Dedifferentiated amniotic fluid mesenchymal stem cell (primary cell): ENCODE data around the gene BRI3BP.
"Not testable (repeated sequence)": the region's sequence is repeated elsewhere in the genome, so short reads cannot be mapped to it uniquely, and the experiment has no call there.

Source experiments
- DNase-seq: peaks from one replicate; pipeline ENCODE4 v3.0.0-alpha.2; 2016; ENCODE audit errors: extremely low spot score

Gene BRI3BP

DNA sequence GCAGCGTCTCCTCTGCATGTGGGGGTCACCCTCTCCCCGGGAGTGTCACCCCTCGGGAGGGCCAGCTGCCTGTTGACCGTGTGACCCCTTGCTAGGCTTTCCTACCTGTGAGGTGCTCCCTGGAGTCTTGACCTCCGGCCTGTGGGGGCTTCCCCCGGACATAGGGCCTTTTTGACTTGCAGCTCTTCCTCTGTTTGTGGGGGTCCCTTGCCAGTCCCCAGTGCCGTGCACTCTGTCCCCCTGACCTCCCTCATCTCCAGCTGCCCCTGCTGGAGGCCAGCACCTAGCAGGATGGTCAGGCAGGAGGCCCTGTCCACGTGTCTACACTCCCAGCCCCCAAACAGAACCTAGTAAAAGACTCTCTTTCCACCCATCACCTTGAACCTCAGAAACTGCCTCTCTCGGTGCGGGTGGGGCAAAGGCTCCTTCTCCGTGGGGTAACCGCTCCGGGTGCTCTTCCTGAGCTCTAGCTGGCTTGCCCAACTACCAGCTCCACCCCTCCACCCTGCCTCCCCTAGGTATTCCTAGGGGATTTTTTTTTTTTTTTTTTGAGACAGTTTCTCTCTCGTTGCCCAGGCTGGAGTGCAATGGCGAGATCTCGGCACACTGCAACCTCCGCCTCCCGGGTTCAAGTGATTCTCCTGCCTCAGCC lies 72.6 kb downstream of the BRI3BP start:
- DNase-seq, result no peak

DNA sequence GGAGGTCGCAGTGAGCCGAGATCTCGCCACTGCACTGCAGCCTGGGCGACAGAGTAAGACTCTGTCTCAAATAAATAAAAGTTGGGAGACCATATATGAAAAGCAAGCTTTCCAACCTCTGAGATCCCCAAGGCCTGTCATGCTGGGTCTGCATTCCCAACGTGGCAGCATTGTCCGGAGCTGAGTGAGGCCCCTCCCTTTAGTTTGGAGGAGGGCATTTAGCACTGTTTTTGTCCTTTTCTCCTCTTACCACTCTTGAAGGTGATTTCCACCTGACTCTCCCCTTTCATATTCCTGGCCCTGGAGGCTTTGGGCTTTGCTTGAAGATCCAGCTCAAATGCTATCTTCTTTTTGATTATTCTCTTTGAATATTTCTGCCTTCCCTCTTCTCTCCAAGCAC lies 74.9 kb downstream of the BRI3BP start:
- no peak for DNase-seq

DNA sequence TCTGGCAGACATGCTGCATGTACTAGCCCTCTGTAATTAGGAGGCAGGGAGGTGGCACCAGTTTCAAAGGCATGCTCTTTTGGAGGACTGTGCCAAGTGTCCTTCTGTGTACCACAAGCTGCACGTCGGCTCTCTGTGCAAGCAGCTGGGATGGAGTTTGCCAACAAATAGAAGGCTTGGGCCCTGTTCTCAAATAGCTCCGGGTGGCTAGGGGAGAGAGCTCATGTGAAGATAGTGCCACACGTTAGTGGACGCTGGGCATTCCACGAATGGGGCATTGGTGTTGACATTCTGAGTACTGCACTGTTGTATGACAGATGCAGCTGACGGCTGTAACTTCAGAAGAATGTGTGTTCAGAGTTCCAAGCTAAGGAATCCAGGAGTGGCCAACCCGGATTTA lies 76.2 kb downstream of the BRI3BP start:
- no peak for DNase-seq

DNA sequence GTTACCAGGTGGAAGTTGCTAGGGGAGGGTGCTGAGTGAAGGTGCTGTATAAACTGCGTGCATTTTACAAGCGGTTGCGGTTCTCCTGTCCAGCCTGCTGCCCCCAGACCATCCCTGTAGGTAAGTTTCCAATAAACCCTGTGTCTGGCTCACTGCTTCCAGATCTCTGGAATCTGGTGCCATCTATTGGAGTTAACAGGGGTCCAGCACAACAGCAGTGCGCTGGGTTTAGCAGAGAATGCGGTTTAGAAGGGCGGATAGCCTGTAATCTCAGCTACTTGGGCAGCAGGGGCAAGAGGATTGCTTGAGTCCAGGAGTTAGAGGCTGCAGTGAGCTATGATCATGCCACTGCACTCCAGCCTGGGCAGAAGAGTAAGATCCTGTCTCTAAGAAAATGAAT lies 76.7 kb downstream of the BRI3BP start:
- DNase-seq, result no peak

DNA sequence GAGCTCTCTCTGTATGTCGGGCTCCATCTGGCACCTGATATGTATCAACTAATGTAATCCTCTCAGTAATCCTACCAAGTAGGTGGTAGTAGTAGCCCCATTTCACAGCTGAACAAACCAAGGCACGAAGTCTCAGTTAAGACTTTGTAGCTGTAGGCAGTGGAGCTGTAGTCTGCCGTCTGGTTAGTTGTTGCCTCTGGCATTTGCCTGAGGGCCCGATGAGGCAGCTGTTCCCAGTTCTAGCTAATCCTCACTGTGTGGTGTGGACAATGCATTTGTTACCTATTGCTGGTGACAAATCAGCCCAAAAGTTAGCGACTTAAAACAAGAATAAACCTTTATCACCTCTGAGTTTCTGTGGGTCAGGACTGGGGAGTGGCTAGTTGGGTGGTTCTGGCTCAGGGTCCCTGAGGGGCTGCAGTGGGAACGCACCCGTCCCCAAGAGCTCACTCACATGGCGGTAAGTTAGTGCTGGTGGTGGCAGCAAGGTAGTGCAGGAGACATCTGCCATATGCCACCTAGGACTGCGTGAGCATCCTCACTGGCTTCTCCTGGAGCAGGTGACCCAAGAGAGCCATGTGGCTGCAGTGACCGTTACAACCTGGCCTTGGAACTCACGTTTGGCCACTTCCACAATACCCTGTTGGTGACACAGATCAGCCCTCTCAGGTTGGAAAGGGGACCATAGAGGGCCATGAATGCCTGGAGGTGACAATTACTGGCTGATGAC lies 77.4 kb downstream of the BRI3BP start:
- DNase-seq, result no peak

DNA sequence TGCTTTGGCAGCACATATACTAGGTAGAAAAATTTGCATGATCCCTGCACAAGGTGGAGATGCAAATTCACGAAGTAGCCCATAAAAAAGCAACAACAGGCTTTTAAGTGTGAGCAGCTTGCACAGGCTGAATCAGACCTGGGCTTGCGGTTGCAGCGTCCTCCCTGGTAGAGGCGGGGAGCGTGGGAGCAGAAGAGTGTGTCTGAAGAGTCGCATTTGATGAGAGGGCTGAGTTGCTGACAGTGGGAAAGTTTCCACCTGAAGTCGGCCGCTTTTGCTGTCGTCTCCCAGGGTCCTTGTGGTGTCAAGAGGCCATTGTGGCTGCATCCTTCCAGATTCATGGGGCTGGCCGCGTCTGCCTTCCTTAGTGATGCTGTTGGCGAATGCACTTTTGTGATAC lies 78.0 kb downstream of the BRI3BP start:
- DNase-seq, result no peak

DNA sequence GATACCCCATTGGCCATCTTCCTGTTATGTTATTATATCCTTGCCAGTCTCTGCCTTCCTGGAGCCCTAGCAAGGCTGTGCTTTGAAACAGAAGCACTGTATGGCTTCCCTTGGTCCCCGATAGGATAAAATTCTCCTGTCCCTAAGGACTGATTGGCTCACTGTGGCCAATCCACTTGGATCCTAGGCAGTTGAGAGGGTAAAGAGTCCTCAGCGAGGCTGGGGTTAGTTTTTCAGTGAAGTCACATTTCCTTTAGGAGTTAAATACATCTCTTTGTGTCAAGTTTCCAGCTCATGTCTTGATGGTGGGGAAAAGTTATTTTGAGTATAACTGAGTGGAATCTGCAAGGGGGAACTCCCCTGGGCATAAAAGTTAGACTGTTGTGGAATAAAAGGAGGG lies 79.1 kb downstream of the BRI3BP start:
- no peak for DNase-seq

DNA sequence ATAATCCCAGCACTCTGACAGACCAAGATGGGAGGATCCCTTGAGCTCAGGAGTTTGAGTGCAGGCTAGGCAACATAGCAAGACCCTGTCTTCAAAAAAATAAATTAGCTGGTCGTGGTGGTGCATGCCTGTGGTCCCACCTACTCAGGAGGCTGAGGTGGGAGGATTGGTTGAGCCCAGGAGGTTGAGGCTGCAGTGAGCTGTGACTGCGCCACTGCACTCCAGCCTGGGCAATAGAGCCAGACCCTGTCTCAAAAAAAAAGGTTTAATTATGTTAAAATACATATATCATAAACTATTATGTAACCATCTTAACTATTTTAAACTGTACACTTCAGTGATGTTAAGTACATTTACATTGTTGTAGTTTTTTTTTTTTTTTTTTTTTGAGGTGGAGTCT lies 80.8 kb downstream of the BRI3BP start:
- DNase-seq, result not testable (repeated sequence)

DNA sequence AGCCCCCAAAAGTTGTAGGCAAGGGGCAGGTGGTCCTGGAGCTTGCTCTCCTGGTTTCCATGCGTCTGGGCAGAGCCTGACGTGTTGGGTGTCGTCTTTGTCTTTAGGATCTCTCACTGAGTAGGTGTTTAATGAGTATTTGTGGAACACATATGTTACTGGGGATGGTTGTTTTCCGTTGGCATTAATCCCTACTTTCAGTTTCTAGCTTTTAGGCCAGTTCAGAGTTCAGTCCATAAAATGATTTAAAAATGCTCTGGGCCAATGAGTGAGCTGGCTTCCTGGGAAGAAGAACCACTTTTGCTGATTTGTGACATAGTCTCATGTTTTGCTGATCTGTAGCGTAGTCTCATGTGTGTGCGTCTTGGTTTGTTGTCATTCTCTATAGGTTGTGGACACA lies 82.7 kb downstream of the BRI3BP start:
- no peak for DNase-seq

DNA sequence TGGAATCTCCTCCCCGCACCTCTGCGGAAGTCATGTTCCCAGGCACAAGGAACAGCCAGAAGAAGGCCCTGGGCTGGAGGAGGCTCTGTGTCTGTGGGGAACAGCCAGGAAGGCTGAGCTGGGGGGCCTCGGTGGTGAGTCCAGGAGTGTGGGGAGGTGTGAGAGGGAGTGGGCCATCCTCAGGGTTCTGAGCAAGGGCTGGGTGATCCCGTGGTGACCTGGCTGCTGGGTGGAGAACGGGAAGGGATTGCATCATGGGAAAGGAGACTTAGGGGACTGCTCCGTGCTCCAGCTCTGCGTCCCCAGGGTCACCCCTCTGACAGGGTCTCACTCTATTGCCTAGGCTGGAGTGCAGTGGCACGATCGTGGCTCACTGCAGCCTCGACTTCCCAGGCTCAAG lies 85.6 kb downstream of the BRI3BP start:
- no peak for DNase-seq

DNA sequence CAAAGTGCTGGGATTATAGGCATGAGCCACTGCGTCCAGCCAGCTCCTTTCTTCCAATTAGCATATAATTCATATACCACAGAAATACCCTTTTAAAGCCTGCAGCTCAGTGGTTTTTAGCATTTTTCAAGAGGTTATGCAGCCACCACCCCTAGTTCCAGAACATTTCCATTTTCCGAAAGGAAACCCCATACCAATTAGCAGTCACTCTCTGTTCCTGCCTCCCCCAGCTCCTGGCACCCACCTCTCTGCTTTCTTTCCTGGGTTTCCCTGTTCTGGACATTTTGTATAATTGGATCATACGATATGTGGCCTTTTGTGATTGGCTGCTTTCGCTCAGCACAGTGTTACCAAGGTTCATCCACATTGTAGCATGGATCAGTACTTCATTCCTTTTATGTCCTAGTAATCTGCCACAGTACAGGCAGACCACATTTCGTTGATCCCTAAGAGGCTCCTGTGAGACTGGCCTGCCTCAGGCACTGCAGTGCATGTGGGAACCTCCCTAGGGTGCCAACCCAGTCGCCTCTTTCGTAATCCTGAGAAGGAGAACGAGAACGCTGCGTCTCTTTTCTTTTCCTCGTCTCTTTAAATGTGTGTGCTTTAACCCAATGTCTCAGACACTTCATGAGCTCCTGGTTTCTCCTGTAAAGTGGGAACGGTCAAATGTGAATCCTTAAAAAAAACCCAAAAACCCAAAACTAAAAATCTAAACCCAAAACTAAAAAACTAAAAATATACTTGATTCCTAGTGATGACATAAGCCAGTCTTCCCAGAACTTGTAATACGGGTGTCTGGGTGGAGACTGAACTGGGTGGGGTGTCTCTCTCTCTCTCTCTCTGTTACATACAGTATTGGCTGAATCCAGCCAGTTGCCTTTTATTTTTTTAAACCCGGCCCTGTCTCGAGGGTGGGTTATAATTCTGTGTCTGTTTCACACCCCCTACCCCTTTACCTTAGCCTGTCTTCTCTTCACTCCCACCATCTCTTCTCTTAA lies 86.5 kb downstream of the BRI3BP start:
- no peak for DNase-seq
